SU-DHL-6 (cell line): ENCODE data around the gene OSTN.
"Not testable (repeated sequence)": the region's sequence is repeated elsewhere in the genome, so short reads cannot be mapped to it uniquely, and the experiment has no call there.

Source experiments
- H2AFZ ChIP-seq: fragments of 200-600 bp; sonication (generic); 2 replicates; pipeline ENCODE4 v1.6.1; 2014; ENCODE audit warnings: low read depth, mild to moderate bottlenecking, moderate library complexity, mixed read lengths, antibody characterized with exemption, low read length; ENCODE audit not compliant: severe bottlenecking
- H3F3A ChIP-seq: fragments of 200-600 bp; shearing (Covaris generic); 2 replicates; pipeline ENCODE4 v1.6.0; 2016; ENCODE audit warnings: antibody characterized with exemption, mild to moderate bottlenecking; ENCODE audit not compliant: insufficient read depth
- H3K27ac ChIP-seq: fragments of 200-600 bp; sonication (generic); 2 replicates; pipeline ENCODE4 v1.5.1; 2016; ENCODE audit warnings: low read depth, mild to moderate bottlenecking, low read length, moderate library complexity, mixed read lengths
- H3K27me3 ChIP-seq: fragments of 200-600 bp; sonication (generic), shearing (Covaris generic); 2 replicates; pipeline ENCODE4 v1.6.0; 2014; ENCODE audit warnings: mild to moderate bottlenecking, low read length
- H3K36me3 ChIP-seq: fragments of 200-600 bp; sonication (generic); 2 replicates; pipeline ENCODE4 v1.6.1; 2014; ENCODE audit warnings: mild to moderate bottlenecking, low read length, mixed read lengths
- H3K4me2 ChIP-seq: fragments of 300-600, 200-600 bp; shearing (Covaris generic), sonication (generic); 2 replicates; pipeline ENCODE4 v1.6.0; 2014; ENCODE audit warnings: low read length, low read depth, mild to moderate bottlenecking; ENCODE audit not compliant: poor library complexity, severe bottlenecking
- H3K4me3 ChIP-seq: fragments of 200-600 bp; sonication (generic); 2 replicates; pipeline ENCODE4 v1.5.1; 2014; ENCODE audit warnings: antibody characterized with exemption, low read length, mild to moderate bottlenecking, mixed read lengths; ENCODE audit not compliant: insufficient read depth, poor library complexity, severe bottlenecking
- H3K79me2 ChIP-seq: fragments of 200-600 bp; sonication (generic); 2 replicates; pipeline ENCODE4 v1.6.1; 2014; ENCODE audit warnings: mild to moderate bottlenecking, low read length, moderate library complexity; ENCODE audit not compliant: insufficient read depth
- H3K9ac ChIP-seq: fragments of 200-600 bp; sonication (generic); 2 replicates; pipeline ENCODE4 v1.7.0; 2014; ENCODE audit warnings: mild to moderate bottlenecking, low read length
- H3K9me2 ChIP-seq: fragments of 200-600 bp; sonication (generic); replicated peaks from 2 replicates; pipeline ENCODE4 v1.6.1; 2014; ENCODE audit warnings: low read length; ENCODE audit not compliant: insufficient read depth
- H3K9me3 ChIP-seq: fragments of 200-600 bp; sonication (generic); 2 replicates; pipeline ENCODE4 v1.6.1; 2014; ENCODE audit warnings: low read length, mixed read lengths; ENCODE audit not compliant: insufficient read depth
- H4K20me1 ChIP-seq: fragments of 200-600 bp; sonication (generic); 2 replicates; pipeline ENCODE4 v1.6.1; 2014; ENCODE audit warnings: low read depth, mild to moderate bottlenecking, antibody characterized with exemption, low read length, moderate library complexity, mixed read lengths
- EZH2phosphoT487 ChIP-seq: fragments of 200-600 bp; sonication (generic), shearing (Covaris generic); conservative IDR thresholded peaks from 2 replicates; pipeline ENCODE4 v1.6.1; 2018; ENCODE audit warnings: mild to moderate bottlenecking, antibody characterized with exemption, low read length, moderate library complexity, mixed read lengths
- TF ChIP-seq, protein P1 (sequence below): fragments of 200-600 bp; sonication (generic); IDR thresholded peaks from one replicate; pipeline ENCODE4 v1.5.1; 2017; ENCODE audit warnings: antibody characterized with exemption, mild to moderate bottlenecking, low read length, moderate library complexity; ENCODE audit not compliant: insufficient read depth, poor library complexity, severe bottlenecking

Gene OSTN

DNA sequence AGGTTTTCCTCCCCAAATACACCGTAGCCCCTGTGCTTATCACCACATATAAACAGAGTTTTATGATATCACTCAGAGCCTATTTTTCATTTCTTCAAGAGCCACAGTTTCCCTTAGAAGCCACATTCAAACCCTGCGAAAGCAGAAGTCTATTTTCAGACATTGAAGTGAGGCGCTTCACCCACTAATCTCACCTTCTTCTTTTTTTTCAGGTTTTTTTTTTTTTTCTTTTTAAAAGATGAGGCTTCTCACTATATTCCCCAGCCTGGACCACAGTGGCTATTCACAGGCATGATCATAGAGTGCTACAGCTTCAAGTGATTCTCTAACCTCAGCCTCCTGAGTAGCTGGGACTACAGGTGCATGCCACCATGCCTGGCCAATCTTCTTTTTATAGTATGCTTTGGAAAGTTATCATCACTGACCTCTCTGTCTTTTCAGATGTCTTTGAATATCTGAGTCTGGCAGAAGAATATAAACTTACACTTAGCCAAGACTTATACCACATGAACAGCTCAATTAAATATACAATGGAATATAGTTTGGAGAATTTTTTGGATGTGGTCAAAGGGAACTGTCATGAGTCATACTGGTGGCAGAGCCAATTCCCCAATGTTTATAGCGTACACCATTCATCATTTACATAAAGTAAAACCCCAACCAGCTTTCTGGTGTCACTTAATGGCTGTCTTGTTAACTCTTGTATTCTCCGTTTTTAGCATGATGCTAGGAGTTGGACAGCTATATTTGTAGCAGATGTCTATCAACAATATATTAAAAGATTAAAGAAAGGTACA lies 70.4 kb downstream of the OSTN start:
- Histone ChIP-seq H3K4me3 (no peak overlapping the region), H3K27me3 (no peaks in the 10 kb centered on the region), H3K36me3 (no peaks in the 10 kb centered on the region), H3K79me2 (no peaks in the 10 kb centered on the region), H4K20me1 (no peaks in the 10 kb centered on the region), H3K4me2 (no peak overlapping the region), H3K9ac (no peak overlapping the region), H3K27ac (no peak overlapping the region), H3K9me3 (no peaks in the 10 kb centered on the region), H3K9me2 (no peaks in the 10 kb centered on the region), H2AFZ (no peak overlapping the region), H3F3A (no peaks in the 10 kb centered on the region)
- no peak for TF ChIP-seq EZH2phosphoT487
- TF ChIP-seq, protein P1, sequence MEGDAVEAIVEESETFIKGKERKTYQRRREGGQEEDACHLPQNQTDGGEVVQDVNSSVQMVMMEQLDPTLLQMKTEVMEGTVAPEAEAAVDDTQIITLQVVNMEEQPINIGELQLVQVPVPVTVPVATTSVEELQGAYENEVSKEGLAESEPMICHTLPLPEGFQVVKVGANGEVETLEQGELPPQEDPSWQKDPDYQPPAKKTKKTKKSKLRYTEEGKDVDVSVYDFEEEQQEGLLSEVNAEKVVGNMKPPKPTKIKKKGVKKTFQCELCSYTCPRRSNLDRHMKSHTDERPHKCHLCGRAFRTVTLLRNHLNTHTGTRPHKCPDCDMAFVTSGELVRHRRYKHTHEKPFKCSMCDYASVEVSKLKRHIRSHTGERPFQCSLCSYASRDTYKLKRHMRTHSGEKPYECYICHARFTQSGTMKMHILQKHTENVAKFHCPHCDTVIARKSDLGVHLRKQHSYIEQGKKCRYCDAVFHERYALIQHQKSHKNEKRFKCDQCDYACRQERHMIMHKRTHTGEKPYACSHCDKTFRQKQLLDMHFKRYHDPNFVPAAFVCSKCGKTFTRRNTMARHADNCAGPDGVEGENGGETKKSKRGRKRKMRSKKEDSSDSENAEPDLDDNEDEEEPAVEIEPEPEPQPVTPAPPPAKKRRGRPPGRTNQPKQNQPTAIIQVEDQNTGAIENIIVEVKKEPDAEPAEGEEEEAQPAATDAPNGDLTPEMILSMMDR: no peak

DNA sequence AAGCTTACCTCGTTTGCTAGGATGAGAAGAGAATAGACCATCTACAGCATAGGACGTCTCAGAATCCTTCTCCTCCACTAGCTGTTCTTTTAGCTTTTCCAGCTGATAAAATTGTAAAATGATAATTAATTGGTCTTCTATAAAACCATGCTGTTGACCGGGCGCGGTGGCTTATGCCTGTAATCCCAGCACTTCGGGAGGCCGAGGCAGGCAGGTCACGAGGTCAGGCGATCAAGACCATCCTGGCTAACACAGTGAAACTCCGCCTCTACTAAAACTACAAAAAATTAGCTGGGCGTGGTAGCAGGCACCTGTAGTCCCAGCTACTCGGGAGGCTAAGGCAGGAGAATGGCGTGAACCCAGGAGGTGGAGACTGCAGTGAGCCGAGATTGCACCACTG lies 76.2 kb downstream of the OSTN start:
- H3K9me3 ChIP-seq, H3F3A ChIP-seq, H2AFZ ChIP-seq, H3K4me2 ChIP-seq, H3K9me2 ChIP-seq, H3K36me3 ChIP-seq, H4K20me1 ChIP-seq, H3K9ac ChIP-seq, H3K27me3 ChIP-seq, H3K27ac ChIP-seq, H3K4me3 ChIP-seq, H3K79me2 ChIP-seq: not testable (repeated sequence)

DNA sequence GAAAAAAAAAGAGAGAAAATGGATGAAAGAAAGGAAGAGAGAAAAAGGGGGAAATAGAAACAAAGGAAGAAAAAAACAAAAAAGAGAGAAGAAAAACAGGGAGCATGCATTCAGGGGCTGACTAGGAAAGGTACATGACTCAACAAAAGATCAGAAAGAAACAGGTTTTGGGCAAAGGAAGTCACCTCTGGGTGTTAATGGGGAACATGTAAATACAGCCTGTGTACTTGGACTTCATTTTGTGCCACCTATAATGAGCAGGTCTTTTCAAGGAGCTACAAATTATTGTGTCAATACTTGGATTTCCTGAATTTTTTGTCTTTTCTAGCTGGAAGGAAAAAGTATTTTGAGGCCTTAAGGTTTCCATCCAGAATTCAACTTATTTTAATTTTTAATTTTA lies 76.7 kb downstream of the OSTN start:
- H3K27me3 ChIP-seq: no peaks in the 10 kb centered on the region
- H3K9me2 ChIP-seq: no peaks in the 10 kb centered on the region
- TF ChIP-seq EZH2phosphoT487: no peak
- TF ChIP-seq, protein P1: no peak
- H4K20me1 ChIP-seq: no peaks in the 10 kb centered on the region
- no peak overlapping the region for H3K9ac ChIP-seq
- no peak overlapping the region for H3K4me3 ChIP-seq
- no peak overlapping the region for H3K27ac ChIP-seq
- H3K9me3 ChIP-seq: no peaks in the 10 kb centered on the region
- H3K4me2 ChIP-seq: no peak overlapping the region
- H3K36me3 ChIP-seq: no peaks in the 10 kb centered on the region
- no peak overlapping the region for H2AFZ ChIP-seq
- no peaks in the 10 kb centered on the region for H3K79me2 ChIP-seq
- no peaks in the 10 kb centered on the region for H3F3A ChIP-seq

DNA sequence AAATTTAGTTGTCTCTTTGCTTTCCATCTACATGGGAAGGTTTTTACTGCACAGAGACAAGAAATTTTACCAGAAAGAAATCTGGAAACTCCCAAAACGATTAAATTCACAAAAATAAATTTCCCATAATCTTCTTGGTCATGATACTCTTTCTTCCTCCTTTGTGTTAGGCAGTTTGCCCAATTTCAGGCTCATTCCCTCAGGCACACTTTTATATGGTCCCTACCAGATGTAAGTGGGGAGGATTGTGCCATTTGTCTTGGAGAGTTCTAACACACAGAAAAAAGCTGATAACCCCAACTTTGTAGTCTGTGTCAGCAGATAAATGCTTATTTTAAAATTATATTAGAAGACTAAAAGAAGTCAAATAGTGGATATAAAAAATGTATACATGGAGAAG lies 81.1 kb downstream of the OSTN start:
- no peak overlapping the region for H3K9ac ChIP-seq

More for the DNA sequence above, 81.1 kb downstream of the OSTN start:
- Histone ChIP-seq H3K9me2 (no peaks in the 10 kb centered on the region), H3K27me3 (no peaks in the 10 kb centered on the region), H3K4me3 (no peak overlapping the region), H3K27ac (no peak overlapping the region), H4K20me1 (no peaks in the 10 kb centered on the region), H3K36me3 (no peaks in the 10 kb centered on the region), H3K79me2 (no peaks in the 10 kb centered on the region), H3K4me2 (no peak overlapping the region), H3F3A (no peaks in the 10 kb centered on the region), H2AFZ (no peak overlapping the region), H3K9me3 (no peaks in the 10 kb centered on the region)
- no peak for TF ChIP-seq EZH2phosphoT487
- TF ChIP-seq, protein P1: no peak
